ENCODE measurements around the gene COL7A1.

- TF ChIP-seq GATA2 (IDR thresholded peaks at IDR 0.05; ENCODE audit: low read depth, low read length) (no peak), GATA3 (IDR thresholded peaks at IDR 0.05; ENCODE audit: low read depth, low read length) (no peak)
These were observed 42.2 kb upstream of the COL7A1 start for GRCh38 chr3:48637305-48637704.

All from SH-SY5Y (cell line).